Activated CD8-positive, alpha-beta memory T cell treated with anti-CD3 and anti-CD28 coated beads for 48 hours (primary cell): ENCODE results near the gene MYO1D.
A peak's percentile ranks its signal among the peaks of the same experiment; 100 is the strongest.

ENCODE experiments used
- DNase-seq, 3 experiments: peaks; one replicate each; pipeline ENCODE4 v3.0.0-alpha.2; 2020; ENCODE audit warnings: low read depth in 2 of 3, low spot score in 2 of 3

The MYO1D gene

DNA sequence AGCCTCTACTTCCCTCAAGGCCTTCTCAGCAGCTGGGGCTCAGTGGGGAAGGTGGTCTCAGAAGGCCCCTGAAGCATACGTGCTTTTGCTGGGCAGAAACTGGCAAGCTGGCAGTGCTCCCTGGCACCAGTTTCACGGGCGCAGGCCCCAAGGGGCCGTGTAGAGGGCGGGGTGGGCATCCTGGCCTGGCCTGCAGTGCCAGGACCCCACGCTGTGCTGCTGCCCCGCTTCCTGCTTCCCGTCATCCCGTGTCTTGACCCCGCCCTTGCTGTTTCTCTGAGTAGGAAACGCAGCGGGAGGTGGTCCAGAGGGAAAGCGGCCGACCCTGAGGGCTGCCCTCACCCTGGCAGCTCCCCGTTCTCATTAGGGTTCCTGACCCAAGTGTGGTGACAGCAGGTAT, 383.4 kb downstream of the MYO1D start:
- DNase-seq, result no peak

DNA sequence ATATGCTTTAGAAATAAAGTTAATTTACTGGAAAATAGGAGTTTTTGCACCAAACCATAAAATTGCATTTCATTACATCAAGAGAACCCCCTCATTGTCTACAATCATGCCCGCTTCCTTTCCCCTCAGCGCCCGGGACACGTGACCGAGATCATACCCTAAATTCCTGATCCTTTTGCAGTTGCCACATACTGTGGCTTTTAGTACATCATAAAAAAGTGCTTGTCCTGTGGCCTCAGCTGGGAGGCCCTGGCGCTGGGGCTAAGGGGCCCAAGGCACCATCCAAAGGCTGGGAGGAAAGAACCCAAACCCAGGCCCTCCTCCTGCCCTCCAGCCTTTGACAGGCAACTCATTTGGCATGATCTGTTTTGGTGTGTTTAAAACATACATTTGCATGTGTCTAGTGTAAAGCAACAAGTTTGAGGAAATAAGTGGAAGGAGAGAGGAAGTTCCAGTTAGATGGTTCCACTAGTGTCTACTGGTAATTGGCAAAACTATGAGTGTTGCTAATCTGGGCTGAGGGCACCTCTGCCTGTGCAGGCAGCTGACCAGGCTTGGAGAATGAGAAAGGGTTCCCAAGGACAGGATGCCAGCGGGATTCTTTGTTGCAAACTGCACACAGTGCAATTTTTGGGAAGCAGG, 384.2 kb downstream of the MYO1D start:
- DNase-seq, result no peak

DNA sequence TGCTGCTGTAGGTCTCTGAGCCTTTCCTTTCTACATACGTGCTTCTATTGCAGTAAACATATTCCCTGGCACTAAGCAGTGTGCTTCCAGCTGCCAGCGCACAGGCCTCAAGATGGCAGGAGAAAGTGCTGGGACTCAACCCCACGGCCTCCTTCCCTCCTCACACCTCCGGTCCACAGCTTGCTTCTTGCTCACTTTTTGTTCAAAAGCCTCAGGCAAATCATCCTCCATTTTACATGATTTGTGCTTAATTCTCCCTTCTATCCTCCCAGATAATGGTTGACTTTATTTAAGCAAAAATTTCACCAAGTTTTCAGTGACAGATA, 384.7 kb downstream of the MYO1D start:
- no peak for DNase-seq

DNA sequence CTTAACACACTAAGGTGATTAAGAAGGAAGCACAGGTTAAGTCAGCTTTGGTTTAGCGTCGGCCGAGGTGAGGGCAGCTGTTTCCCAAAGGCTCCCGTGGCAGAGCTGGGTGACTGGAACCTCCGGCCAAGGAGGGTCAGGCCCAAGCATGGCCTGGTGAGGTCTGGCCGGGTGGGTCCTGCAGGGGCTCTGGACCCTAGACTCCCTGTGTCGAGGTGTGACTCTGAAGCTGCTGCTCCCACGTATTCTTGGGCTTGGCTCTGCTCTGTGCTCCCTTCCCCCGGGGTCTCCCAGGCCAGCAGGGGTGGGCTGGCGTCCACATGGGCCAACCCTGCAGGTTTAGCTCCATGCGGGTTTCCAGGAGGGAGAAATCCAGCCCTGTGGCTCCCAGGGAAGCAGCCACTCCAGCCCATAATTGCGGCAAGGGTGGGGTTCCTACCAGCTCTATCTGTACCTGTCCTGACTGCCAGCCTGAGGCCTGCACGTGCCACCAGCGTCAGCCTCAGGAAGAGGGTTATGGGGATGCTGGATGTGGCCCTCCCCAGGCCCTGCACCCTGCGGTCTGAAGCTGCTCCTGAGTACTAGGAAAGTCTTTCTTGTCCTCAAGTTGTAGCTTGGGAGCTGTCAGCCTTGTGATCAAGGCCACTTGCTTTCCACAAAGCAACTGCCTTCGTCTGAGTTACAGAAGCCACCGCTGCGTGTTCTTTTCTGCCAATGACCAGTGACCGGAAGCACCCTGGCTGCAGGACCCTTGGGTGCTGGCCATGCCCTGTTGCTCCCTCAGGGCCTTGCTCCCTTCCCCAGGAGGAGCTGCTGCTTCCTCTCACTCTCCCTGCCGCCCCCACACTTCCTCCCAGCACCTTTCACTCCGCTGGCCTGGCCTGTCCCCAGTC, 385.3 kb downstream of the MYO1D start:
- no peak for DNase-seq

DNA sequence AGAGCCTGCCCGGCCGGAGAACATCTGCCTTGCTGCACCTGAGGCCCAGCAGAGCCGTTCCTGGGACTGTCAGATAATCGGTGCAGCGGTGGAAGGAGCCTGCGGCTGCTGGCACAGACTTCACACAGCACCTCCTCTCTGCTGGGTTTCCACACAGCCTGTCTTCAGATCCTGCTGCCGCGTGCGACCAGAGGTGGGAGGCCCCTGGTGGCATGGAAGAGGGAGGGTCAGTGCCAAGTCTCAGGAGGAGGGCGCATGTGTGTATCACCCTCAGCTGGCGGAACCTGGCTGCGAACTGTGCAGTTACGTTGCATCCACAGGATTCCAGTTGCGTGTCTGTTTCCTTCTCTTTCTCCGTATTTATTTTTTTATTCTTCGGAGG, 386.8 kb downstream of the MYO1D start:
- no peak for DNase-seq

- no peak for DNase-seq
These were observed 387.4 kb downstream of the MYO1D start for GRCh38 chr17:32489320-32490100.

DNA sequence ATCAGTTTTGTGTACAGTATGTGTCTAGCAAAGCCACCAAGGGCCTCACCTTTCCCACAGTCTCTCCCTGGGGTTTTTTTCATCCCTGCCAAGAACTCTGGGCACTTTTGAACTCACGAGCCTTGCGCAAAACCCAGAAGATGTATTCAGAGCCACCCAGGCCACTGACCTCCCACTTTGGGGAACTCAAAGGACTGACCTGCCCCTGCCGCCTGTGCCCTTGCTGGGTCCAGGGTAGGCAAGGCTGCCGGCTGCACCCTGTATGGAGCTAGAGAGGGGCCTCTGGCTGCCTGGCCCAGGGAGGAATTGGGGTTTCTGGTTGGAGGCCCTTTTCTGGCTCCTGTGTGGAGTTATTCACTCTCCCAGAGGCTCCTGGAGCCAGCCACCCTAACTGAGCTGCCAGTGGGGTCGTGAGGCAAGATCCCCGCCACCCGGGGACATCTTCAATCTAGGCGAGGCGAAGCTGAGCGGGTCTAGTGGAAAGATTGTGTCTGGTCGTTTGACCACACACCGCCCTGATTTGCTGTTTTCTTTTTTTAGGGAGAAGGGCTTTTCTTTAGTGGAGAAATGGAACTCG, 388.2 kb downstream of the MYO1D start:
- DNase-seq, result no peak

- DNase-seq, result no peak
These were observed 388.8 kb downstream of the MYO1D start for GRCh38 chr17:32488177-32488542.

DNA sequence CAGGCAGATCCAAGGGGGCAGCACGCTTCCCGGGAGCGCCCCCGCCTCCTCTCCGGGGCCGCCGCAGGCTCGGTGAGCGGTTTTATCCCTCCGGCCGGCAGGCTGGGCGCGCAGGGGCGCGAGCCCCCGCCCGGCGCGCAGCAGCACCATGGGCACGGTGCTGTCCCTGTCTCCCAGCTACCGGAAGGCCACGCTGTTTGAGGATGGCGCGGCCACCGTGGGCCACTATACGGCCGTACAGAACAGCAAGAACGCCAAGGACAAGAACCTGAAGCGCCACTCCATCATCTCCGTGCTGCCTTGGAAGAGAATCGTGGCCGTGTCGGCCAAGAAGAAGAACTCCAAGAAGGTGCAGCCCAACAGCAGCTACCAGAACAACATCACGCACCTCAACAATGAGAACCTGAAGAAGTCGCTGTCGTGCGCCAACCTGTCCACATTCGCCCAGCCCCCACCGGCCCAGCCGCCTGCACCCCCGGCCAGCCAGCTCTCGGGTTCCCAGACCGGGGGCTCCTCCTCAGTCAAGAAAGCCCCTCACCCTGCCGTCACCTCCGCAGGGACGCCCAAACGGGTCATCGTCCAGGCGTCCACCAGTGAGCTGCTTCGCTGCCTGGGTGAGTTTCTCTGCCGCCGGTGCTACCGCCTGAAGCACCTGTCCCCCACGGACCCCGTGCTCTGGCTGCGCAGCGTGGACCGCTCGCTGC, 389.3 kb downstream of the MYO1D start:
- no peak for DNase-seq

DNA sequence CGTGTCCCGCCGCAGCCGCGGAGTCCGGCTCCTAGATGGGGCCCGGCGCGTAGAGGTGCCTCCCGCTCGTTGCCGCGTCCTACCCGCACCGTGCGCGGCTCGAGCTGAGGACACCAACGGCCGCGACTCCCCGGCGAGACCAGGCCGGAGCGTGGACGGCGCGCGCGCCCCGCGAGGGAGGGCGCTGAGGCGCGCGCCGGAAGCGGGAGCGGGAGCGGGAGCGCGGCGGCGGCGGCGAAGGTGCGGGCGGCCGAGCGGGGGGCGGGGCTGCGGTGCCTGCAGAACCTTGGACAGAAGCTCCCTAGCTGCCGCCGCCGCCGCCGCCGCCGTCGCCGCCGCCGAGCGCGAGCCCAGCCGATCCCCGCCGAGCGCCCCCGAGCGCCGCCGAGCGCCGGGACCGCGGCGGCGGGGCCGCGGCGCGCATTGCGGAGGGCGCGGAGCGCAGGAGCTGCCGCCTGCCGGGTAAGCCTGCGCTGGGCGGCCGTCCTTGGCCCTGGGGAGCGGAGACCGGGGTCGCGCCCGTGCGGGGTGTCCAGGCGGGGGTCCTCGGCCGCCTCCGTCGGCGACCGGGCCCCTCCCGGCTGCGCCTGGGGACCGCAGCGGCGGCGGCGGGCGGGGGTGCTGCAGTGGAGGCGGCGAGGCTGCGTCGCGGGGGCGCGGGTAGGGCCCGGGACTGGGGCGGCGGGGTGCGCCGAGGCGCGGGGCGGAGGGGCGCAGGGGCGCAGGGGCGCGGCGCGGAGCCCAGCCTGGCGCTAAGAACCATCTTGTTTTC, 390.0 kb downstream of the MYO1D start, which contains the start of gene CDK5R1:
TSS of gene CDK5R1 (plus strand) at position 293 of the 772 bp plus-strand sequence. CDS start 628 bp downstream, outside the sequence.
- peak in 1 of 3 experiments; percentile 44 for DNase-seq

GRCh38 chr17:32486111-32486700, 390.7 kb downstream of the MYO1D start:
- no peak for DNase-seq

DNA sequence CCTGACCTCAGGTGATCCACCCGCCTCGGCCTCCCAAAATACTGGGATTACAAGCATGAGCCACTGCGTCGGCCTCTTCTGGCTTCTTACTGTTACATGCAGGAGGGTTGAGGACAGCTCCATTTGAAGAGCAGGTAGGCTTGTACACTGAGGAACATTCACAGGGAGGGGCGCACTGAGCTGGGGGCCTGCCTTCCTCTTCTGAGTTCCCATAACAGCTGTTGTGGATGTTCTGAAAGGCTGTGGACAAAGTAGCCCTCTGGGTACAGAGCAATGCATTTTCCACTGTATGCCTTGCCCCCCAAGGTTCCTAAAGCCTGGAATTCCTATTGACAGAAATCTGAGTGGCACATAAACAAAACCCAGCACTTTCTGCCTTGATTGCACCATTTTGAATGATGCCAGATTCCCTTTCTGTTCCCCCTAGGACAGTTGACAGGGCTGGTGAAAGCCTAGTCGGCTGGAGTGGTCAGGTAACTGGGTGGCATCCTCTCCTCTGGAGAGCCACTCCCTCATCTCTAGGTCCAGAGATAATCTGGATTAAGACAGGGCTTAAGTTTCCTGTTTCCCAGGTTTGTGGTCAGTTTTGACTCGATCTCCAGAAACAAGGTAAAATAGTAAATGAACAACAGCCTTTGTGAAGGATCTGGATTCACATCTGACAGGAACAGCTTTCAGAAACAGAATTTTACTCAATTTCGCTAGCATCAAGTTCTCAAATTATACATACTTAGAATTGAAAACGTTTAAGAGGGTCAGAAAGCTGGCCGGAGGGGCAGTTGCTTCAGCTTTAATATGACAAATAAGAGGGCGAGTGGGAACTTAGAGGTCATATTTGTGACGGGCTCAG, 391.4 kb downstream of the MYO1D start:
- DNase-seq, result no peak

- DNase-seq, result no peak
These were observed 392.3 kb downstream of the MYO1D start for GRCh38 chr17:32484628-32485027.

DNA sequence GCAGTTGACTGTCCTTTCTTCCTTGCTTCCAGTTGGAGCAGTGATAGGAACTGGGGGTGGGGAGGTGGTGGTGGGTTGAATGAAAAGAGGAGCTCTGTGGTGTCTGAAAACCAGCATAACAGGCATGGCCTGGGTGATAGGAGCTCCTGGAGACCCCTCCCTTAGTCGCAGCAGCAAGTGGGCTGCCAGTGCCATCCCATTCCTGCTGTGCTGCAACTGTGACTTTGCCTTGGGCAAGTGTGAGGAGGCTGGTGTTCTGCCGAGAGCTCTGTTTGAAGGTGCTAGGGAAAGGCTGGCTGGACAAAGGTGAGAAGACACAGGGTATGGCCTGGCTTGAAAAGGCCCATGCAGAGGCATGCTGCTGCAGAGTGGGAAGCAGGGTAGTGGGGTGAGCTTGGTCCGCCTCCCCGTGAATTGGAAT, 392.9 kb downstream of the MYO1D start:
- no peak for DNase-seq

DNA sequence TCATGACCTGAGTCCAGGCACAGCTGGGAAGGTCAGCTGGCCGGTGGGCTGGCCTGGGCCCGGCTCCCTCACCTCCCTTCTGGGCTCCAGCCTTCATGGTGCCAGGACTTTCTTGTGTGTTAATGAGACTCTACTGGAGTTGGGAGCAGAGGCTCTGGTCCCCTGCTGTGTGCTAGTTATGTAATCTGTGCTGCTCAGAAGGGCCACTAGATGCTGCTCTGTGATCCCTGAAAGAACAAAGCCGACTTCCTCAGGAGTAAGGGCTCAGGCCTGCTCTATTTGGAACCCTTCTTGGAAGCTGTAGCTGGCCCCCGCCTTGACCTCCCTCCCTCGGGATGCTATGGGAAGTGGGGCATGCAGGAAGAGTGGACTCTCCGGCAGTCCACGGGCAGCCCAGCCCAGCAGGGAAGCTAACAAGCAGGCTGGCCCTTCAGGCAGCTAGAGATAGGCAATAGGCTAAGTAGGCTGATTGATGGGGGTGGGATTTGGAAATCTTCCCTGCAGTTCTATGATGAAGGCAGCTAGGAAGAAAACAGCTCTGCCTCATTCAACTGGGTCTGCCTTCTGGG, 393.4 kb downstream of the MYO1D start:
- DNase-seq, result no peak

- no peak for DNase-seq
These were observed 394.2 kb downstream of the MYO1D start for GRCh38 chr17:32482568-32483320.

DNA sequence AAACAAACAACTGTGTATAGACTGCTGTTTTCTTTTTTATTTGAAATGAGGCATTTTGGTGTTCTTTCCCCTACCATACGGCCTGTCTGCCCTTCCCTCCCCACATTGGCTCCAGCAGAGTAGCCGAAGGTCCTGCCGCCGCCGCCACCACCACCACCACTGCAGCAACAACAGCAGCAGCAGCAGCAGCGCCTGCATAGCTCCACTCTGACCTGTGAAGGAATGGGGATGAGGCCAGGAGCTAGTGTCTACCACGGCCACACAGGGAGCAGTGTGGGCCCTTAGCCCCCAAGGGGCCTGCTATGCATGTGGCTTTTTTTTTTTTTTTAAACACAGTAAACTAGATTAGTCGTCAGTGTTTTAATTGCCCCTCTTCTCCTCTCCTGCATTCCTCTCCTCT, 395.7 kb downstream of the MYO1D start:
- no peak for DNase-seq
